ENCODE data around the gene ROCK2. TPM values are rescaled to one million over a fixed set of nuclear protein-coding genes. Genes with fewer than 3 reads are reported as not detected.

The ROCK2 gene
- total and polyA plus RNA-seq, 2 of the 13 experiments (the other 11 are each of a cell fraction or from before 2014, with no cell fraction given): 38.1 to 119 TPM

DNA sequence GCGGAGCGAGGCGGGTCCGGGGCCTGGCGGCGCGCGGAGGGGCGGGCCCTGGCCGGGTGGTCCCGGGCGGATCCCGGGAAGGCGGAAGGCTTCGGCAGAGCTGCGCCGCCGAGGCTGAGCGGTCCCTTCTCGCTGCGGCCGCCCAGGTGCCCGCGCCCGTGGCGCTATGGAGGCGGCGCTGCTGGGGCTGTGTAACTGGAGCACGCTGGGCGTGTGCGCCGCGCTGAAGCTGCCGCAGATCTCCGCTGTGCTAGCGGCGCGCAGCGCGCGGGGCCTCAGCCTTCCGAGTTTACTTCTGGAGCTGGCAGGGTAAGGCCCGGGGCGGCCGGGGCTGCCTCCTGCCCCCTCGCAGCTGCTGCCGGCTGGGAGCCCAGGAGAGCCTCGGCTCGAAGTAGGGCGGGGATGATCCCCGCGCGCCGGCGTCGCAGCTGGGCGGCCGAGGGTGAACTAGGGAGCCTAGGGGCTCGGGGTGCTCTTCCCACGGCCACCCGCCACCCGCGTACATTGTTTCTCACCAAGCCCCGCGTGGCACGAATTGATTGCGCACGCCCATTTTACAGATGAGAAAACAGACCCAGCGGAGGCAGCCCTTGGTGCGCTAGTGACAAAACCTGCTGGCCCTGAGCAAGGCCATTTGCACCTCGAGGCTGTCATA is 188.9 kb downstream of the ROCK2 start, which contains the start of gene SLC66A3 (continued):
- TF ChIP-seq, protein P1, sequence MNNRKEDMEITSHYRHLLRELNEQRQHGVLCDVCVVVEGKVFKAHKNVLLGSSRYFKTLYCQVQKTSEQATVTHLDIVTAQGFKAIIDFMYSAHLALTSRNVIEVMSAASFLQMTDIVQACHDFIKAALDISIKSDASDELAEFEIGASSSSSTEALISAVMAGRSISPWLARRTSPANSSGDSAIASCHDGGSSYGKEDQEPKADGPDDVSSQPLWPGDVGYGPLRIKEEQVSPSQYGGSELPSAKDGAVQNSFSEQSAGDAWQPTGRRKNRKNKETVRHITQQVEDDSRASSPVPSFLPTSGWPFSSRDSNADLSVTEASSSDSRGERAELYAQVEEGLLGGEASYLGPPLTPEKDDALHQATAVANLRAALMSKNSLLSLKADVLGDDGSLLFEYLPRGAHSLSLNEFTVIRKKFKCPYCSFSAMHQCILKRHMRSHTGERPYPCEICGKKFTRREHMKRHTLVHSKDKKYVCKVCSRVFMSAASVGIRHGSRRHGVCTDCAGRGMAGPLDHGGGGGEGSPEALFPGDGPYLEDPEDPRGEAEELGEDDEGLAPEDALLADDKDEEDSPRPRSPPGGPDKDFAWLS (CRISPR knock-in tag; IDR thresholded peaks at IDR 0.05; ENCODE audit: borderline replicate concordance): no peak
- no peak for TF ChIP-seq ZNF749 (CRISPR knock-in tag; IDR thresholded peaks at IDR 0.05; ENCODE audit: borderline replicate concordance)
- TF ChIP-seq, protein P2, sequence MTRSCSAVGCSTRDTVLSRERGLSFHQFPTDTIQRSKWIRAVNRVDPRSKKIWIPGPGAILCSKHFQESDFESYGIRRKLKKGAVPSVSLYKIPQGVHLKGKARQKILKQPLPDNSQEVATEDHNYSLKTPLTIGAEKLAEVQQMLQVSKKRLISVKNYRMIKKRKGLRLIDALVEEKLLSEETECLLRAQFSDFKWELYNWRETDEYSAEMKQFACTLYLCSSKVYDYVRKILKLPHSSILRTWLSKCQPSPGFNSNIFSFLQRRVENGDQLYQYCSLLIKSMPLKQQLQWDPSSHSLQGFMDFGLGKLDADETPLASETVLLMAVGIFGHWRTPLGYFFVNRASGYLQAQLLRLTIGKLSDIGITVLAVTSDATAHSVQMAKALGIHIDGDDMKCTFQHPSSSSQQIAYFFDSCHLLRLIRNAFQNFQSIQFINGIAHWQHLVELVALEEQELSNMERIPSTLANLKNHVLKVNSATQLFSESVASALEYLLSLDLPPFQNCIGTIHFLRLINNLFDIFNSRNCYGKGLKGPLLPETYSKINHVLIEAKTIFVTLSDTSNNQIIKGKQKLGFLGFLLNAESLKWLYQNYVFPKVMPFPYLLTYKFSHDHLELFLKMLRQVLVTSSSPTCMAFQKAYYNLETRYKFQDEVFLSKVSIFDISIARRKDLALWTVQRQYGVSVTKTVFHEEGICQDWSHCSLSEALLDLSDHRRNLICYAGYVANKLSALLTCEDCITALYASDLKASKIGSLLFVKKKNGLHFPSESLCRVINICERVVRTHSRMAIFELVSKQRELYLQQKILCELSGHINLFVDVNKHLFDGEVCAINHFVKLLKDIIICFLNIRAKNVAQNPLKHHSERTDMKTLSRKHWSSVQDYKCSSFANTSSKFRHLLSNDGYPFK (CRISPR knock-in tag; IDR thresholded peaks at IDR 0.05; ENCODE audit: borderline replicate concordance): peak; percentile 61; the same call in 1 of the 2 replicates
- no peak for TF ChIP-seq ARNTL (CRISPR knock-in tag; IDR thresholded peaks at IDR 0.05)
- peak; percentile 63; the same call in 1 of the 2 replicates for TF ChIP-seq MTF2 (CRISPR knock-in tag; IDR thresholded peaks at IDR 0.05; ENCODE audit: borderline replicate concordance)
- TF ChIP-seq ZBTB3 (CRISPR knock-in tag; IDR thresholded peaks at IDR 0.05; ENCODE audit: borderline replicate concordance, low read depth): no peak
- peak; percentile 14; the same call in 1 of the 2 replicates for TF ChIP-seq FOSL2 (CRISPR knock-in tag; IDR thresholded peaks at IDR 0.05)
- no peak for TF ChIP-seq ZNF180 (CRISPR knock-in tag; IDR thresholded peaks at IDR 0.05; ENCODE audit: borderline replicate concordance, low read depth)
- no peak for TF ChIP-seq MAFG (CRISPR knock-in tag; IDR thresholded peaks at IDR 0.05)
- TF ChIP-seq KAT8 (CRISPR knock-in tag; IDR thresholded peaks at IDR 0.05): peak; percentile 70; the same call in 1 of the 2 replicates
- TF ChIP-seq, protein P3, sequence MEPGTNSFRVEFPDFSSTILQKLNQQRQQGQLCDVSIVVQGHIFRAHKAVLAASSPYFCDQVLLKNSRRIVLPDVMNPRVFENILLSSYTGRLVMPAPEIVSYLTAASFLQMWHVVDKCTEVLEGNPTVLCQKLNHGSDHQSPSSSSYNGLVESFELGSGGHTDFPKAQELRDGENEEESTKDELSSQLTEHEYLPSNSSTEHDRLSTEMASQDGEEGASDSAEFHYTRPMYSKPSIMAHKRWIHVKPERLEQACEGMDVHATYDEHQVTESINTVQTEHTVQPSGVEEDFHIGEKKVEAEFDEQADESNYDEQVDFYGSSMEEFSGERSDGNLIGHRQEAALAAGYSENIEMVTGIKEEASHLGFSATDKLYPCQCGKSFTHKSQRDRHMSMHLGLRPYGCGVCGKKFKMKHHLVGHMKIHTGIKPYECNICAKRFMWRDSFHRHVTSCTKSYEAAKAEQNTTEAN (CRISPR knock-in tag; conservative IDR thresholded peaks at IDR 0.05): peak; percentile 35; the same call in 1 of the 2 replicates
- TF ChIP-seq, protein P4, sequence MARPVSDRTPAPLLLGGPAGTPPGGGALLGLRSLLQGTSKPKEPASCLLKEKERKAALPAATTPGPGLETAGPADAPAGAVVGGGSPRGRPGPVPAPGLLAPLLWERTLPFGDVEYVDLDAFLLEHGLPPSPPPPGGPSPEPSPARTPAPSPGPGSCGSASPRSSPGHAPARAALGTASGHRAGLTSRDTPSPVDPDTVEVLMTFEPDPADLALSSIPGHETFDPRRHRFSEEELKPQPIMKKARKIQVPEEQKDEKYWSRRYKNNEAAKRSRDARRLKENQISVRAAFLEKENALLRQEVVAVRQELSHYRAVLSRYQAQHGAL (CRISPR knock-in tag; IDR thresholded peaks at IDR 0.05; ENCODE audit: not compliant biosample characterization): peak; percentile 48
- no peak for TF ChIP-seq SOX13 (IDR thresholded peaks at IDR 0.05)
- TF ChIP-seq SOX13 (CRISPR knock-in tag; conservative IDR thresholded peaks at IDR 0.05 in 1 of 2, IDR thresholded peaks at IDR 0.05 in 1 of 2): no peak
- TF ChIP-seq ZKSCAN8 (CRISPR knock-in tag; IDR thresholded peaks at IDR 0.05; ENCODE audit: borderline replicate concordance): no peak
- TF ChIP-seq ZNF136 (CRISPR knock-in tag; IDR thresholded peaks at IDR 0.05; ENCODE audit: low read depth): 0 out of 2 replicates have a peak, but pooled peaks have one; percentile 53
- no peak for TF ChIP-seq NFIB (CRISPR knock-in tag; IDR thresholded peaks at IDR 0.05; ENCODE audit: borderline replicate concordance)
- TF ChIP-seq, protein P5, sequence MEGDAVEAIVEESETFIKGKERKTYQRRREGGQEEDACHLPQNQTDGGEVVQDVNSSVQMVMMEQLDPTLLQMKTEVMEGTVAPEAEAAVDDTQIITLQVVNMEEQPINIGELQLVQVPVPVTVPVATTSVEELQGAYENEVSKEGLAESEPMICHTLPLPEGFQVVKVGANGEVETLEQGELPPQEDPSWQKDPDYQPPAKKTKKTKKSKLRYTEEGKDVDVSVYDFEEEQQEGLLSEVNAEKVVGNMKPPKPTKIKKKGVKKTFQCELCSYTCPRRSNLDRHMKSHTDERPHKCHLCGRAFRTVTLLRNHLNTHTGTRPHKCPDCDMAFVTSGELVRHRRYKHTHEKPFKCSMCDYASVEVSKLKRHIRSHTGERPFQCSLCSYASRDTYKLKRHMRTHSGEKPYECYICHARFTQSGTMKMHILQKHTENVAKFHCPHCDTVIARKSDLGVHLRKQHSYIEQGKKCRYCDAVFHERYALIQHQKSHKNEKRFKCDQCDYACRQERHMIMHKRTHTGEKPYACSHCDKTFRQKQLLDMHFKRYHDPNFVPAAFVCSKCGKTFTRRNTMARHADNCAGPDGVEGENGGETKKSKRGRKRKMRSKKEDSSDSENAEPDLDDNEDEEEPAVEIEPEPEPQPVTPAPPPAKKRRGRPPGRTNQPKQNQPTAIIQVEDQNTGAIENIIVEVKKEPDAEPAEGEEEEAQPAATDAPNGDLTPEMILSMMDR (CRISPR knock-in tag; IDR thresholded peaks at IDR 0.05): peak; percentile 55
- peak; percentile 84; the same call in 1 of the 2 replicates for TF ChIP-seq ZNF329 (CRISPR knock-in tag; IDR thresholded peaks at IDR 0.05; ENCODE audit: low read depth)
- TF ChIP-seq SP5 (CRISPR knock-in tag; IDR thresholded peaks at IDR 0.05; ENCODE audit: borderline replicate concordance, low read depth): peak; percentile 42; the same call in 1 of the 2 replicates

All from HepG2 (cell line).